NB4 (cell line): ENCODE measurements around the gene CCDC102B.

Experiments
- TF ChIP-seq, protein P1 (sequence below): IDR thresholded peaks from 2 replicates; pipeline ENCODE4 v1.6.1; 2011; ENCODE audit warnings: low read depth, low read length
- TF ChIP-seq, protein P2 (sequence below): IDR thresholded peaks from one replicate; pipeline ENCODE4 v1.5.1; 2012; ENCODE audit warnings: low read depth, low read length

DNA sequence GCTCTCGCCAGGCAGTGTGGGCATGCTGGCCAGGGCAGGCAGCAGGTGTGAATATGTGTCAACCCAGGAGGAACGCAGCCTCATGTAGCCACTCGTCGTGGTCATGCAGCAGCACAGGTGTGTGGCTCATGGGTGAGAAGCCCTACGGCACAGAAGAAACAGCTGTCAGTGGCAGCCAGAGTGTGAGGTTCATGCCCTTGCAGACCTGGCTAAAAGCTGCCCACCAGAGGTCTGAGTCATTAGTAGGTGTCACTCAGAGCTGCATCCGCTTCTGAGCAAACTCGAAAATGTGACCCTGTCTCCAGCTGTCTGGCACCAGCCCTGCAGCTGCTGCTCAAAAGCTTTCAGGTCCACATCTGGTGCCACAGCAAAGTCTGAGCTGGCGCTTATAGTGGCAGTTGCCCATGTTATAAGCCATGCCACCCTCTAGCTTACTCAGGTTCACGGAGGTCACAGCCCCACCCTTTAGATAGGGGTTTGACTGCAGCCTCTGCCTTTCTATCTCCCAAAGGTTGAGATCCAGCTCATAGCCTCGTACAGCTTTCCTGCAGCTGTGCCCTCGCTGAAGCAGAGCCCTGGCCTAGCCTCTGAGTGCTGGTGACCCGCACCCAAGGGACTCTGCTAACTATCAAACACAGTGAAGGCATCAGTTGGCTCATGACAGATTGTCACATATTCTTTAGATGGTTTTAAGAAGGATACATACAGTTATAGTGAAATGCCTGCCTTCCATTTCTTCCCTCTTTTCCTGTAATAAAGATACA lies 195.0 kb downstream of the CCDC102B start:
- TF ChIP-seq, protein P1, sequence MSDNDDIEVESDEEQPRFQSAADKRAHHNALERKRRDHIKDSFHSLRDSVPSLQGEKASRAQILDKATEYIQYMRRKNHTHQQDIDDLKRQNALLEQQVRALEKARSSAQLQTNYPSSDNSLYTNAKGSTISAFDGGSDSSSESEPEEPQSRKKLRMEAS = no peak
- TF ChIP-seq, protein P2, sequence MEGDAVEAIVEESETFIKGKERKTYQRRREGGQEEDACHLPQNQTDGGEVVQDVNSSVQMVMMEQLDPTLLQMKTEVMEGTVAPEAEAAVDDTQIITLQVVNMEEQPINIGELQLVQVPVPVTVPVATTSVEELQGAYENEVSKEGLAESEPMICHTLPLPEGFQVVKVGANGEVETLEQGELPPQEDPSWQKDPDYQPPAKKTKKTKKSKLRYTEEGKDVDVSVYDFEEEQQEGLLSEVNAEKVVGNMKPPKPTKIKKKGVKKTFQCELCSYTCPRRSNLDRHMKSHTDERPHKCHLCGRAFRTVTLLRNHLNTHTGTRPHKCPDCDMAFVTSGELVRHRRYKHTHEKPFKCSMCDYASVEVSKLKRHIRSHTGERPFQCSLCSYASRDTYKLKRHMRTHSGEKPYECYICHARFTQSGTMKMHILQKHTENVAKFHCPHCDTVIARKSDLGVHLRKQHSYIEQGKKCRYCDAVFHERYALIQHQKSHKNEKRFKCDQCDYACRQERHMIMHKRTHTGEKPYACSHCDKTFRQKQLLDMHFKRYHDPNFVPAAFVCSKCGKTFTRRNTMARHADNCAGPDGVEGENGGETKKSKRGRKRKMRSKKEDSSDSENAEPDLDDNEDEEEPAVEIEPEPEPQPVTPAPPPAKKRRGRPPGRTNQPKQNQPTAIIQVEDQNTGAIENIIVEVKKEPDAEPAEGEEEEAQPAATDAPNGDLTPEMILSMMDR = no peak
